ENCODE measurements around the gene DCDC2B. TPM values are rescaled to one million over a fixed set of nuclear protein-coding genes. Genes with fewer than 3 reads are reported as not detected.
A peak's percentile ranks its signal among the peaks of the same experiment; 100 is the strongest.

DCDC2B gene
- total and polyA plus RNA-seq, 2 of the 13 experiments (the other 11 are each of a cell fraction or from before 2014, with no cell fraction given): not detected

DNA sequence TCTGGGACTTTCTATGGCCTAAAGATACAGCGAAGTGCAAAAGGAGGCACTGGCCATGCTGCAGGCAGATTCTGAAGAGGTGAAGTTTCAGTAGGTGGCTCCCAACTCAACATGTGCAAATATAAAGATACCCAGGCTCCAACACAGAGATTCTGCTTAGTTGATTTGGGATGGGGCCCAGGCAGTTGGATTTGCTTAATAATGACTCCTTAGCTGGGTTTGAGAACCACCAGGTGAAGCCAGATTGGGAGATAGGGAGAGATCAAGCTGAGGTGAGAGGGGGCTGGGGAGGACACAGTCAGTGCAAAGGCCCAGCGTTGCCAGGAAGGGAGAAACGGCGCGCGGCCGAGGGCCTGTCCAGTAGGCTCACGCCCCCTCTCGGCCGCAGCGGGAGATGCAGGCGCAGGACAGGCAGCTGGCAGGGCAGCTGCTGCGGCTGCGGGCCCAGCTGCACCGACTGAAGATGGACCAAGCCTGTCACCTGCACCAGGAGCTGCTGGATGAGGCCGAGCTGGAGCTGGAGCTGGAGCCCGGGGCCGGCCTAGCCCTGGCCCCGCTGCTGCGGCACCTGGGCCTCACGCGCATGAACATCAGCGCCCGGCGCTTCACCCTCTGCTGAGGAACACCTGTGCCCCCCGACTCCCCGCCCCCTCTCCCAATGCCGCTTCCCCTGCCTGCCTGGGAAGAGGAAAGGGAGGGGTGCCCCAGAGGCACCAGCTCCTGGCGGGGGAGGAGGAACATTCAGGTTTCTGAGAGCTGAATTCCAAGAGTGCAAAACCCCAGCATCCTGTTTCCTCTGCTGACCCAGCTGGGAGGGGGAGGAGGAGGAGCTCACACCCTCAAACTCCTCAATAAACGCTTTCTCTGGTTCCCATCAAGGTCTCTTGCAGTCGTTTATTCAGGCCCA lies 39.3 kb downstream of the DCDC2B start (continued):
- TF ChIP-seq HNRNPK (IDR thresholded peaks at IDR 0.05; ENCODE audit: low read depth, low read length, poor library complexity, severe bottlenecking) (peak; percentile 86), ZSCAN31 (CRISPR knock-in tag; IDR thresholded peaks at IDR 0.05; ENCODE audit: low read depth) (peak; percentile 86; the same call in 1 of the 2 replicates), MED13 (CRISPR knock-in tag; IDR thresholded peaks at IDR 0.05) (no peak), WIZ (CRISPR knock-in tag; IDR thresholded peaks at IDR 0.05) (no peak), DNMT1 (CRISPR knock-in tag; IDR thresholded peaks at IDR 0.05) (peak; percentile 76; the same call in 1 of the 2 replicates), ZNF749 (CRISPR knock-in tag; IDR thresholded peaks at IDR 0.05; ENCODE audit: borderline replicate concordance) (0 out of 2 replicates have a peak, but pooled peaks have one; percentile 47), ZFP41 (CRISPR knock-in tag; IDR thresholded peaks at IDR 0.05; ENCODE audit: borderline replicate concordance) (no peak), MAFK (conservative IDR thresholded peaks at IDR 0.05 in 1 of 2, IDR thresholded peaks at IDR 0.05 in 1 of 2; ENCODE audit: low read length in 2 of 2) (no peak), CEBPG (CRISPR knock-in tag; IDR thresholded peaks at IDR 0.05) (peak; percentile 35), ZFAT (CRISPR knock-in tag; conservative IDR thresholded peaks at IDR 0.05) (no peak), ZNF331 (CRISPR knock-in tag; IDR thresholded peaks at IDR 0.05) (peak; percentile 59; the same call in 1 of the 2 replicates), ZNF138 (CRISPR knock-in tag; IDR thresholded peaks at IDR 0.05; ENCODE audit: low read depth) (no peak), SALL2 (CRISPR knock-in tag; IDR thresholded peaks at IDR 0.05) (no peak), TSC22D2 (CRISPR knock-in tag; IDR thresholded peaks at IDR 0.05; ENCODE audit: borderline replicate concordance) (no peak)
- TF ChIP-seq, protein P1, sequence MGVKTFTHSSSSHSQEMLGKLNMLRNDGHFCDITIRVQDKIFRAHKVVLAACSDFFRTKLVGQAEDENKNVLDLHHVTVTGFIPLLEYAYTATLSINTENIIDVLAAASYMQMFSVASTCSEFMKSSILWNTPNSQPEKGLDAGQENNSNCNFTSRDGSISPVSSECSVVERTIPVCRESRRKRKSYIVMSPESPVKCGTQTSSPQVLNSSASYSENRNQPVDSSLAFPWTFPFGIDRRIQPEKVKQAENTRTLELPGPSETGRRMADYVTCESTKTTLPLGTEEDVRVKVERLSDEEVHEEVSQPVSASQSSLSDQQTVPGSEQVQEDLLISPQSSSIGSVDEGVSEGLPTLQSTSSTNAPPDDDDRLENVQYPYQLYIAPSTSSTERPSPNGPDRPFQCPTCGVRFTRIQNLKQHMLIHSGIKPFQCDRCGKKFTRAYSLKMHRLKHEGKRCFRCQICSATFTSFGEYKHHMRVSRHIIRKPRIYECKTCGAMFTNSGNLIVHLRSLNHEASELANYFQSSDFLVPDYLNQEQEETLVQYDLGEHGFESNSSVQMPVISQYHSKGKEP (CRISPR knock-in tag; IDR thresholded peaks at IDR 0.05): no peak
- TF ChIP-seq, protein P2, sequence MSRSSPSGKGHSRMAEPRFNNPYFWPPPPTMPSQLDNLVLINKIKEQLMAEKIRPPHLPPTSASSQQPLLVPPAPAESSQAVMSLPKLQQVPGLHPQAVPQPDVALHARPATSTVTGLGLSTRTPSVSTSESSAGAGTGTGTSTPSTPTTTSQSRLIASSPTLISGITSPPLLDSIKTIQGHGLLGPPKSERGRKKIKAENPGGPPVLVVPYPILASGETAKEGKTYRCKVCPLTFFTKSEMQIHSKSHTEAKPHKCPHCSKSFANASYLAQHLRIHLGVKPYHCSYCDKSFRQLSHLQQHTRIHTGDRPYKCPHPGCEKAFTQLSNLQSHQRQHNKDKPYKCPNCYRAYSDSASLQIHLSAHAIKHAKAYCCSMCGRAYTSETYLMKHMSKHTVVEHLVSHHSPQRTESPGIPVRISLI (CRISPR knock-in tag; IDR thresholded peaks at IDR 0.05; ENCODE audit: borderline replicate concordance): no peak; the same call in 1 of the 2 replicates
- TF ChIP-seq, protein P3, sequence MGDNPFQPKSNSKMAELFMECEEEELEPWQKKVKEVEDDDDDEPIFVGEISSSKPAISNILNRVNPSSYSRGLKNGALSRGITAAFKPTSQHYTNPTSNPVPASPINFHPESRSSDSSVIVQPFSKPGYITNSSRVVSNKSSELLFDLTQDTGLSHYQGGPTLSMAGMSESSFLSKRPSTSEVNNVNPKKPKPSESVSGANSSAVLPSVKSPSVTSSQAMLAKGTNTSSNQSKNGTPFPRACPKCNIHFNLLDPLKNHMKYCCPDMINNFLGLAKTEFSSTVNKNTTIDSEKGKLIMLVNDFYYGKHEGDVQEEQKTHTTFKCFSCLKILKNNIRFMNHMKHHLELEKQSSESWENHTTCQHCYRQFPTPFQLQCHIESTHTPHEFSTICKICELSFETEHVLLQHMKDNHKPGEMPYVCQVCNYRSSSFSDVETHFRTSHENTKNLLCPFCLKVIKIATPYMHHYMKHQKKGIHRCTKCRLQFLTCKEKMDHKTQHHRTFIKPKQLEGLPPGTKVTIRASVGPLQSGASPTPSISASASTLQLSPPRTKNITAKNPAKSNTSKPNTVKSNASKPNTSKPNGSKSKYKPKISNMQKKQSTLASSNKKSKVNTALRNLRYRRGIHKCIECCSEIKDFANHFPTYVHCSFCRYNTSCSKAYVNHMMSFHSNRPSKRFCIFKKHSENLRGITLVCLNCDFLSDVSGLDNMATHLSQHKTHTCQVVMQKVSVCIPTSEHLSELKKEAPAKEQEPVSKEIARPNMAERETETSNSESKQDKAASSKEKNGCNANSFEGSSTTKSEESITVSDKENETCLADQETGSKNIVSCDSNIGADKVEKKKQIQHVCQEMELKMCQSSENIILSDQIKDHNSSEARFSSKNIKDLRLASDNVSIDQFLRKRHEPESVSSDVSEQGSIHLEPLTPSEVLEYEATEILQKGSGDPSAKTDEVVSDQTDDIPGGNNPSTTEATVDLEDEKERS (CRISPR knock-in tag; IDR thresholded peaks at IDR 0.05): peak; percentile 90
- TF ChIP-seq, protein P4, sequence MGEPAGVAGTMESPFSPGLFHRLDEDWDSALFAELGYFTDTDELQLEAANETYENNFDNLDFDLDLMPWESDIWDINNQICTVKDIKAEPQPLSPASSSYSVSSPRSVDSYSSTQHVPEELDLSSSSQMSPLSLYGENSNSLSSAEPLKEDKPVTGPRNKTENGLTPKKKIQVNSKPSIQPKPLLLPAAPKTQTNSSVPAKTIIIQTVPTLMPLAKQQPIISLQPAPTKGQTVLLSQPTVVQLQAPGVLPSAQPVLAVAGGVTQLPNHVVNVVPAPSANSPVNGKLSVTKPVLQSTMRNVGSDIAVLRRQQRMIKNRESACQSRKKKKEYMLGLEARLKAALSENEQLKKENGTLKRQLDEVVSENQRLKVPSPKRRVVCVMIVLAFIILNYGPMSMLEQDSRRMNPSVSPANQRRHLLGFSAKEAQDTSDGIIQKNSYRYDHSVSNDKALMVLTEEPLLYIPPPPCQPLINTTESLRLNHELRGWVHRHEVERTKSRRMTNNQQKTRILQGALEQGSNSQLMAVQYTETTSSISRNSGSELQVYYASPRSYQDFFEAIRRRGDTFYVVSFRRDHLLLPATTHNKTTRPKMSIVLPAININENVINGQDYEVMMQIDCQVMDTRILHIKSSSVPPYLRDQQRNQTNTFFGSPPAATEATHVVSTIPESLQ (CRISPR knock-in tag; conservative IDR thresholded peaks at IDR 0.05): no peak
